Neural cell (in vitro differentiated cells): ENCODE measurements around the gene LETM1.

Experiments used
- EP300 ChIP-seq: fragments of 450-650 bp; conservative IDR thresholded peaks from 2 replicates; pipeline ENCODE4 v1.6.1; 2014; ENCODE audit warnings: antibody characterized with exemption, mild to moderate bottlenecking, moderate library complexity; ENCODE audit not compliant: poor library complexity, severe bottlenecking
- EZH2 ChIP-seq: fragments of 200-600, 300-800 bp; shearing (Covaris generic), sonication (generic); IDR thresholded peaks from 2 replicates; pipeline ENCODE4 v1.6.1; 2014; ENCODE audit warnings: antibody characterized with exemption, low read length, borderline replicate concordance, mild to moderate bottlenecking; ENCODE audit not compliant: insufficient read depth, poor library complexity, severe bottlenecking
- MXI1 ChIP-seq: fragments of 450-650 bp; conservative IDR thresholded peaks from 2 replicates; pipeline ENCODE4 v1.6.1; 2014; ENCODE audit warnings: antibody characterized with exemption, mild to moderate bottlenecking; ENCODE audit not compliant: poor library complexity, severe bottlenecking
- POLR2AphosphoS5 ChIP-seq: IDR thresholded peaks from 2 replicates; pipeline ENCODE4 v1.6.1; 2012
- RAD21 ChIP-seq: fragments of 450-650 bp; conservative IDR thresholded peaks from 2 replicates; pipeline ENCODE4 v1.6.1; 2014; ENCODE audit warnings: antibody characterized with exemption, mild to moderate bottlenecking, moderate library complexity
- TAF1 ChIP-seq: IDR thresholded peaks from 2 replicates; pipeline ENCODE4 v1.6.1; 2012; ENCODE audit warnings: low read depth
- TF ChIP-seq, protein P1 (sequence below): fragments of 450-650 bp; IDR thresholded peaks from 2 replicates; pipeline ENCODE4 v1.5.1; 2014; ENCODE audit warnings: antibody characterized with exemption, mild to moderate bottlenecking, moderate library complexity; ENCODE audit not compliant: poor library complexity, severe bottlenecking
- TF ChIP-seq, protein P2 (sequence below): IDR thresholded peaks from 2 replicates; pipeline ENCODE4 v1.6.1; 2012; ENCODE audit warnings: borderline replicate concordance

DNA sequence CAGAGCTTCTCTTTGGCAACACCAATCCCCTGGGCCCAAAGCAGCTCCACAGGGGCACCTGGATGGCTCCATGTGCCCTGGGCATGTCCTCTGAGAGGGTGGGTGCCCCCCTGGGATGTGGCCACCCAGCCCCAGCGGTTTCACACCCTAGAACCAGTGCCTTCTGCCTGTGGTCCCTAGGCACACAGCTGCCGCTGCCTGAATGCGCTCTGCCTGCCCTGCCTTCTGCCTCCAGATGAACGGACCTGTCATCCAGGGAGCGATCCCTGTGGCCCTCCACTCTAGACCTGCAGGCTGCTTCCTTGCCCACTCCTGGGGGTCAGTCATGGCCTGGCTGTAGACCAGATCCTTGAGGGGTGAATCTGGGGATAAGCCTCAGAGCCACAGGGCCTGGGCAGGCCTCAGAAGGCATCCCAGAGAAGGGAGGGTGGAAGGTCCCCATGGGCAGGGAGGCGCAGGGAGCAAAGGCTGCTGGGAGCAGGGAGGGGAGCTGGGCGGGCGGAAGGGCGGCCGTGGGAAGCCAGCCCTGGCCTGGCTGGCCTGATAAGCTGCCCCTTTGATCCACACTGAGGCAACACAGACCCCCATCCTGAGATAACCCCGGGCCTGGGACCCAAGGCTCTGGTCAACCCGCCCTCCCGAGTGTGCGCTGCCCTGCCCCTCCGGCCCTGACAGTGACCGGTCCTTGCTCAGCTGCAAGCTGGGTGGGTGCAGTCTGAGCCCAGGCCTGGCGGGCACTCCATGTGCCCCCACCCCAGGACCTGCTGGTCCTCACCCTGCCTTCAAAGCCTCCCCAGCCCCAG, 71.0 kb downstream of the LETM1 start:
- no peak for TF ChIP-seq POLR2AphosphoS5
- TF ChIP-seq, protein P1, sequence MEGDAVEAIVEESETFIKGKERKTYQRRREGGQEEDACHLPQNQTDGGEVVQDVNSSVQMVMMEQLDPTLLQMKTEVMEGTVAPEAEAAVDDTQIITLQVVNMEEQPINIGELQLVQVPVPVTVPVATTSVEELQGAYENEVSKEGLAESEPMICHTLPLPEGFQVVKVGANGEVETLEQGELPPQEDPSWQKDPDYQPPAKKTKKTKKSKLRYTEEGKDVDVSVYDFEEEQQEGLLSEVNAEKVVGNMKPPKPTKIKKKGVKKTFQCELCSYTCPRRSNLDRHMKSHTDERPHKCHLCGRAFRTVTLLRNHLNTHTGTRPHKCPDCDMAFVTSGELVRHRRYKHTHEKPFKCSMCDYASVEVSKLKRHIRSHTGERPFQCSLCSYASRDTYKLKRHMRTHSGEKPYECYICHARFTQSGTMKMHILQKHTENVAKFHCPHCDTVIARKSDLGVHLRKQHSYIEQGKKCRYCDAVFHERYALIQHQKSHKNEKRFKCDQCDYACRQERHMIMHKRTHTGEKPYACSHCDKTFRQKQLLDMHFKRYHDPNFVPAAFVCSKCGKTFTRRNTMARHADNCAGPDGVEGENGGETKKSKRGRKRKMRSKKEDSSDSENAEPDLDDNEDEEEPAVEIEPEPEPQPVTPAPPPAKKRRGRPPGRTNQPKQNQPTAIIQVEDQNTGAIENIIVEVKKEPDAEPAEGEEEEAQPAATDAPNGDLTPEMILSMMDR: no peak
- no peak for TF ChIP-seq TAF1
- TF ChIP-seq, protein P2, sequence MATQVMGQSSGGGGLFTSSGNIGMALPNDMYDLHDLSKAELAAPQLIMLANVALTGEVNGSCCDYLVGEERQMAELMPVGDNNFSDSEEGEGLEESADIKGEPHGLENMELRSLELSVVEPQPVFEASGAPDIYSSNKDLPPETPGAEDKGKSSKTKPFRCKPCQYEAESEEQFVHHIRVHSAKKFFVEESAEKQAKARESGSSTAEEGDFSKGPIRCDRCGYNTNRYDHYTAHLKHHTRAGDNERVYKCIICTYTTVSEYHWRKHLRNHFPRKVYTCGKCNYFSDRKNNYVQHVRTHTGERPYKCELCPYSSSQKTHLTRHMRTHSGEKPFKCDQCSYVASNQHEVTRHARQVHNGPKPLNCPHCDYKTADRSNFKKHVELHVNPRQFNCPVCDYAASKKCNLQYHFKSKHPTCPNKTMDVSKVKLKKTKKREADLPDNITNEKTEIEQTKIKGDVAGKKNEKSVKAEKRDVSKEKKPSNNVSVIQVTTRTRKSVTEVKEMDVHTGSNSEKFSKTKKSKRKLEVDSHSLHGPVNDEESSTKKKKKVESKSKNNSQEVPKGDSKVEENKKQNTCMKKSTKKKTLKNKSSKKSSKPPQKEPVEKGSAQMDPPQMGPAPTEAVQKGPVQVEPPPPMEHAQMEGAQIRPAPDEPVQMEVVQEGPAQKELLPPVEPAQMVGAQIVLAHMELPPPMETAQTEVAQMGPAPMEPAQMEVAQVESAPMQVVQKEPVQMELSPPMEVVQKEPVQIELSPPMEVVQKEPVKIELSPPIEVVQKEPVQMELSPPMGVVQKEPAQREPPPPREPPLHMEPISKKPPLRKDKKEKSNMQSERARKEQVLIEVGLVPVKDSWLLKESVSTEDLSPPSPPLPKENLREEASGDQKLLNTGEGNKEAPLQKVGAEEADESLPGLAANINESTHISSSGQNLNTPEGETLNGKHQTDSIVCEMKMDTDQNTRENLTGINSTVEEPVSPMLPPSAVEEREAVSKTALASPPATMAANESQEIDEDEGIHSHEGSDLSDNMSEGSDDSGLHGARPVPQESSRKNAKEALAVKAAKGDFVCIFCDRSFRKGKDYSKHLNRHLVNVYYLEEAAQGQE: no peak
- no peak for TF ChIP-seq EP300
- no peak for TF ChIP-seq MXI1
- no peak for TF ChIP-seq EZH2
- TF ChIP-seq RAD21: no peak
